ENCODE results near the gene R3HDM2. TPM values are rescaled to one million over a fixed set of nuclear protein-coding genes. Genes with fewer than 3 reads are reported as not detected.

Gene R3HDM2
- total RNA-seq, 4 donors from 2014 or later, result 30.7 to 40.8 (median 35.5) TPM

DNA sequence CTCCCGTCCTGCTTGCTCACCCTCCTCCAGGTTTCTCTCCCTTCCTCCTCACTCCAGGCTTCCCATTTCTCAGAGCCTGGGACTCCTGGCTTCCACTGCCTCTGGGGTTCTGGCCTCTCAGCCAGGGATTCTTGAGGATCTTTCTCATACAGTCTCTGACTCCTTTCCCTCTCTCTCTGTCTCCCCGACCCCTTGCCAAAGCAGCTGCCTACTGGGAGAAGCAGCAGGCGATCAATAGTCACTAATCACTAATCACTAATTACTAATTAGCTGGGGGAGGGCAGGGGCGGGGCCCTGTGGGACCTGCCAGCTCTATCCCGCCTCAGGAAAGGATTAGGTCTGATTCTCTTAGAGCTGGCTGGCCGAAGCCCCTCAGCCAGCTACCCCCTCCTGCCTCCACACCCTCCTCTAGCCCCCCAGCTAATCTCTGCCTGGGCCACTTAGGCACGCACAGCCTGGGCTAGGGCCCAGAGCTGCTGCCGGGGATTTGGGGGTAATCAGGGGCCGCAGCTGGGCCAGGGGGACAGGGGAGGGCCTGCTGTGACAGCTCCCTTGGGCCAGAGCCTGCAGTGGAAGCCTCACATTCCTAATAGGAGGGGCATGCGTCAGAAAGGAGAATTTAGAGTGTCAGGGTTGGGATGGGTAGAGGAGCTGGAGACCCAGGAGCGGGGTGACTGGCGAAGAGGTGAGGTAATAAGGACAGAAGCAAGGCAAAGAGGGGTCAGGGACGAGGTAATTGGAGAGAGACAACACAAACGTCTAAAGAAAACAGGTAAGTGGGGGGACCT is 211.4 kb downstream of the R3HDM2 start:
- intact Hi-C loops (cut with DNase I), result no loop called here

DNA sequence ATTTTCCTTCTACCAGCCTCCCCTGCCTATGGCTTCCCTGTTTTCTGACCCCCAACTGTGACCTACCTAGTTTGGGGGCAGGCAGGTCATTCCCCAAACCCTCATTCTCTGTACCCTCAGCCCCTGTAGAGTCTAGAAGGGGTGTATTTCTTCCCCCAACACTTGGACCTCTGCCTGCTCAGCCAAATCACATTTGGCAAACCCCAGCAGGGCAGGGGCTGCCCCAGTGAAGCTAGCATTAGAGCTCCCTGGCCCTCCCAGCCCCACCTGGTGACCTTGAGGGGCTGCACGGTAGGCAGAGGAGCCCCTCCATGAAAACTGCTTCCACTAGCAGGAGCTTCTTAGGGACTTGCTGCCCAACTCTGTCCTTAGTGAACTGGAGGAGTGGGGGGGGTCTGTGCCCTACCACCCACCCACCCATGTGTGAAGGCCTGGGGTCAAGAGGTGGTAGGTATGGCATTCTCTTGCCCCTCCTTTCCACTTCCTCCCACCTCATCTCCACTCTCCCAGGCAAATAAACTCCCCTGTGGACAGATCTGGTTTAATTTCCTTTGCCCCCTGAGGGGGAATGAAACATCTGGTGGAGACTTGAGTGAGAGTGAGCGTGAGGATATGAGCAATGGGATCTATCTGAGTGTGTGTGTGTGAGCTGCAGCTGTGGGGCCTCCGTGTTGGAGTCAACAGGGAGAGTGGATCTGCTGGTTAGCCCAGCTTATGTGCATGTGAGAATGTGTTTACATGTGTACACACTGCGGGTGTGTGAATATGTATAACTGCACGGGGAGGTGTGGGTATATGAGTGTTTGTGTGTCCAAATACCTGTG is 212.6 kb downstream of the R3HDM2 start:
- intact Hi-C loops (cut with DNase I), result no loop called here
- H3K36me3 ChIP-seq, result no peaks in the 10 kb centered on the region
- peaks cover 8 to 30% of the 10 kb centered on the region in 2 donors for H3K4me1 ChIP-seq
- 76 to 79% methylated on average over 5 of the region's 5 CpGs for WGBS, 2 donors
- no peak for DNase-seq
- H3K9me3 ChIP-seq, result no peaks in the 10 kb centered on the region
- H3K4me3 ChIP-seq (replicated peaks in 1 of 3), result no peak overlapping the region
- TF ChIP-seq, protein P1, sequence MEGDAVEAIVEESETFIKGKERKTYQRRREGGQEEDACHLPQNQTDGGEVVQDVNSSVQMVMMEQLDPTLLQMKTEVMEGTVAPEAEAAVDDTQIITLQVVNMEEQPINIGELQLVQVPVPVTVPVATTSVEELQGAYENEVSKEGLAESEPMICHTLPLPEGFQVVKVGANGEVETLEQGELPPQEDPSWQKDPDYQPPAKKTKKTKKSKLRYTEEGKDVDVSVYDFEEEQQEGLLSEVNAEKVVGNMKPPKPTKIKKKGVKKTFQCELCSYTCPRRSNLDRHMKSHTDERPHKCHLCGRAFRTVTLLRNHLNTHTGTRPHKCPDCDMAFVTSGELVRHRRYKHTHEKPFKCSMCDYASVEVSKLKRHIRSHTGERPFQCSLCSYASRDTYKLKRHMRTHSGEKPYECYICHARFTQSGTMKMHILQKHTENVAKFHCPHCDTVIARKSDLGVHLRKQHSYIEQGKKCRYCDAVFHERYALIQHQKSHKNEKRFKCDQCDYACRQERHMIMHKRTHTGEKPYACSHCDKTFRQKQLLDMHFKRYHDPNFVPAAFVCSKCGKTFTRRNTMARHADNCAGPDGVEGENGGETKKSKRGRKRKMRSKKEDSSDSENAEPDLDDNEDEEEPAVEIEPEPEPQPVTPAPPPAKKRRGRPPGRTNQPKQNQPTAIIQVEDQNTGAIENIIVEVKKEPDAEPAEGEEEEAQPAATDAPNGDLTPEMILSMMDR (IDR thresholded peaks at IDR 0.05), result no peak
- no peak for TF ChIP-seq POLR2A (IDR thresholded peaks at IDR 0.05)
- no peak overlapping the region for H3K27ac ChIP-seq
- peaks cover 25% of the 10 kb centered on the region for H3K27me3 ChIP-seq

More for the DNA sequence above, 211.4 kb downstream of the R3HDM2 start:
- Histone ChIP-seq H3K9me3 (no peaks in the 10 kb centered on the region), H3K27ac (no peak overlapping the region), H3K4me3 (replicated peaks in 1 of 3) (no peak overlapping the region), H3K27me3 (peaks cover 32% of the 10 kb centered on the region), H3K4me1 (peaks cover 8 to 24% of the 10 kb centered on the region in 2 donors), H3K36me3 (no peaks in the 10 kb centered on the region)
- DNase-seq, result no peak
- TF ChIP-seq POLR2A (IDR thresholded peaks at IDR 0.05), result no peak
- TF ChIP-seq, protein P1 (IDR thresholded peaks at IDR 0.05), result no peak
- WGBS, 2 donors, result 53 to 56% methylated on average over 14 of the region's 14 CpGs

DNA sequence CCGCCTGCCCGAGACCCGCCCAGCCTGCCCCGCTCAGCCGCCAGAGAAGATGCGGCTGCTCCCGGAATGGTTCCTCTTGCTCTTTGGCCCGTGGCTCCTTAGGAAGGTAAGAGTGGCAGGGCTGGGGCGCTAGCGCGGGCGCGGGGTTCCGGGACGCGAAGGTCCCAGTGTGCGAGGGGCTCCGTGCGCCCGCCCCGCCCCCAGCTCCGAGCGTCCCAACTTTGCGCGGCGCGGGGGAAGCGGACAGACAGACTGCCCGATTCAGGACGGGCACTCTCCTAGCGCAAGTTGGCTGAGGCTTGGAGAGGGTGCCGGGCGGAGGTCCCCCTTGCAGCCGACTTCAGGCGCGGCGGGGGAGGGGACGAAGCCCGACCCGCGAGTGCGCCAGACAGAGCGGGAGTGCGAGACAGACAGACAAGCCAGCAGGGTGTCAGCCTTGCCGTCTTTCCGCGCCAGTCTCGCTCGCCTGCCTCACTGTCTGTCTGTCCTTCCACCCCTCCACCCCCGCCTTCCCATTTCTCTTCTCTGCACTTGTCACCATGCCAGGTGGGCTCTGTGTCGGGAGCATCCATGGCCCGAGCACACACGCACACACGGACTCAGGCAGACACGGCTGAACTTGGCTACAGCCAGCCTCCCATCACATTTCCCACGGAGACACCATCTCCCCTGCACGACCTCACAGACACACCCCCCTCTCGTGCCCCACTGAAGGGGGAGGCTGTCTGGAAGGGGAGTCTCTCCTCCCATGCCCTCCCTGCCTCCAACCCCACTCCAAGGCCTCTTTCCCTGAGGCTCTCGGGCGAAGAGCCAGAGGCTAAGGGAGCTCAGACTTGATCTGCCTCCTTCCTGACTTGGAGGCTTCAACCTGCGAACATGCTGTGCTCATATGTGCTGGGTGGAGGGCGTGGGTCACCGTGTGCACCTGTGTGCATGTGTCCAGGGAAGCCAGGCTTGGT is 213.6 kb downstream of the R3HDM2 start:
- peak in 1 of 2 donors; percentile 14 for DNase-seq
- 2 to 5% methylated on average over 17 to 23 of the region's 63 CpGs for WGBS, 2 donors
- no peaks in the 10 kb centered on the region for H3K9me3 ChIP-seq
- H3K4me3 ChIP-seq (replicated peaks in 1 of 3), result peak overlapping the region in 1 of 3 donors; percentile 36
- TF ChIP-seq, protein P1 (IDR thresholded peaks at IDR 0.05), result no peak
- no peak for TF ChIP-seq POLR2A (IDR thresholded peaks at IDR 0.05)
- H3K4me1 ChIP-seq, result peaks cover 8 to 30% of the 10 kb centered on the region in 2 donors
- intact Hi-C loops (cut with DNase I), result no loop called here
- H3K36me3 ChIP-seq, result no peaks in the 10 kb centered on the region
- H3K27ac ChIP-seq, result no peak overlapping the region
- H3K27me3 ChIP-seq, result peaks cover 21% of the 10 kb centered on the region

DNA sequence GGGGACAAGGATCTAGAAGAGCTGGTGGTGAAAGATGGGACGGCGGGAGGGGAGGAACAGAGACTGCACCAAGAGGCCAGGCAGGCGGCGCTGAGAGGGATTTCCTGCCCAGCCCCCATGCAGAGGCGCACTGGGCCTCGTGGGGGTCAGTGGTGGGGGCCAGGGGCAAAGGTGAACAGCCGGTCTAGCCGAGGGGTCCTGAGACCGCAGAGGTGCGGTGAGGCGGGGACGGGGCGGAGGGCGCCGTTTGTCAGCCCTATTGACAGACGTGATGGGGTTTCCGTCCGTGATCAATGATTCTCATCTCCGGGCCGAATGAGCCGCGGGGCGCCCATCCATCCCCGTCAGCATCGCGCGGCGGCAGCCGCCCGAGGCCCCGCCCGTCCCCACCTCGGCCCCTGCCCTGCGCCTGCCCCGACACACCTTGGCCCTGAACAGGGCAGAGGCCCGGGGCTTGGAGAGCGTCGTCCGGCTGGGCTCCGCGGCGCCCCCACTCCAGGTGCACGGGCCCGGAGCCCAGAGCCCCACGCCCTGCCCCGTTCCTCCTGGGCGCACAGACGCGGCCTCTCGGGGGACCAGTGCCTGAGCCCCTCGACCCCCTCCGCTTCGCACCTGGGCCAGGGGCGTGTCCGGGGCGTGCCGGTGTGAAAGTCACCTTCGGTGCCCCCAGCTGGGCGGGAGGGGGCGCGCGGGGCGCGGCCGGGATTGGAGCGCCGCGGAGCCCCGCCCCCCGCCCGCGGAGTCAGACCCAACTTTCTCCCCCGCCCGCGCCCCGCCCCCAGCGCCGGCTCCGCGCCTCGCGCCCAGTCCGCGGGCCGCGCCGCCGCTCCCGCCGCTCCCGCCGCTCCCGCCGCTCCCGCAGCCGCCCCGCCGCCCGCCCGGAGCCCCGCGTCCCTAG is 214.6 kb downstream of the R3HDM2 start, which contains the start of gene NXPH4:
NXPH4 (plus strand) TSS at position 781 of the 898 bp plus-strand sequence. CDS start 176 bp downstream, outside the sequence.
- DNase-seq, result peak; percentile 18 to 39
- no peak within 1 kb of the TSS for H3K27ac ChIP-seq
- no peaks in the 10 kb centered on the region for H3K36me3 ChIP-seq
- H3K27me3 ChIP-seq, result peaks cover 14% of the 10 kb centered on the region
- intact Hi-C loops (cut with DNase I), result no loop called here
- no peaks in the 10 kb centered on the region for H3K9me3 ChIP-seq
- TF ChIP-seq POLR2A (IDR thresholded peaks at IDR 0.05), result no peak
- TF ChIP-seq, protein P1 (IDR thresholded peaks at IDR 0.05), result no peak
- WGBS, 2 donors, result 0 to 3% methylated on average over 8 to 51 of the region's 102 CpGs
- H3K4me3 ChIP-seq (replicated peaks in 1 of 3), result peak within 1 kb of the TSS in 1 of 3 donors; percentile 36
- peaks cover 8 to 30% of the 10 kb centered on the region in 2 donors for H3K4me1 ChIP-seq
